KOPT-K1 (cell line): ENCODE results near the gene HSPA14.

ENCODE experiments used
- H3K27ac ChIP-seq: fragments of 200-600 bp; sonication (generic); 2 replicates; pipeline ENCODE4 v1.5.1; 2016; ENCODE audit warnings: antibody characterized with exemption, mild to moderate bottlenecking, low read depth, low read length; ENCODE audit not compliant: poor library complexity, severe bottlenecking
- H3K36me3 ChIP-seq: fragments of 200-600 bp; sonication (generic); 2 replicates; pipeline ENCODE4 v1.5.1; 2017; ENCODE audit warnings: antibody characterized with exemption, mild to moderate bottlenecking, low read length, moderate library complexity; ENCODE audit not compliant: insufficient read depth
- H3K9me3 ChIP-seq: fragments of 200-600 bp; sonication (generic); 2 replicates; pipeline ENCODE4 v1.5.1; 2017; ENCODE audit warnings: antibody characterized with exemption, low read length, mild to moderate bottlenecking; ENCODE audit not compliant: insufficient read depth, poor library complexity, severe bottlenecking

HSPA14 gene

GRCh38 chr10:14822879-14823755 lies 15.0 kb upstream of the HSPA14 start:
- Histone ChIP-seq H3K27ac (no peak overlapping the region), H3K9me3 (no peaks in the 10 kb centered on the region)

DNA sequence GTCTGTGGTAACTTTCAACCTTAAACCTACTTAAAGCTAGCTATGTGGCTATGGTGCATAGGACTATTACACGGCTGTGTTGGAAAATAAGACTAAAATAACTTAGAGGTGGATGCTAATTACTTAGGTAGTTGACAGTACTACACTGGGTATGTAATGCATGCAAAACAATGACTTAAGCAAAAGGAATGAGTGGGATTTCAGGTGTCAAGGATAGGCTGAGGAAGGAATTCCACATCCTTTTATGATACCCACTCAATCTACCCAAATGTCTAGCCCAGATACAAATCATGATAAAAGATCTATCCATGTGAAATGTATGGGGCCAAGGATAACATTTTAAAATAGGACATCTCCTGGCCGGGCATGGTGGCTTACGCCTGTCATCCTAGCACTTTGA lies 14.1 kb upstream of the HSPA14 start:
- no peaks in the 10 kb centered on the region for H3K36me3 ChIP-seq
- H3K27ac ChIP-seq = no peak overlapping the region
- H3K9me3 ChIP-seq = no peaks in the 10 kb centered on the region

More at GRCh38 chr10:14822879-14823755, 15.0 kb upstream of the HSPA14 start:
- no peaks in the 10 kb centered on the region for H3K36me3 ChIP-seq

DNA sequence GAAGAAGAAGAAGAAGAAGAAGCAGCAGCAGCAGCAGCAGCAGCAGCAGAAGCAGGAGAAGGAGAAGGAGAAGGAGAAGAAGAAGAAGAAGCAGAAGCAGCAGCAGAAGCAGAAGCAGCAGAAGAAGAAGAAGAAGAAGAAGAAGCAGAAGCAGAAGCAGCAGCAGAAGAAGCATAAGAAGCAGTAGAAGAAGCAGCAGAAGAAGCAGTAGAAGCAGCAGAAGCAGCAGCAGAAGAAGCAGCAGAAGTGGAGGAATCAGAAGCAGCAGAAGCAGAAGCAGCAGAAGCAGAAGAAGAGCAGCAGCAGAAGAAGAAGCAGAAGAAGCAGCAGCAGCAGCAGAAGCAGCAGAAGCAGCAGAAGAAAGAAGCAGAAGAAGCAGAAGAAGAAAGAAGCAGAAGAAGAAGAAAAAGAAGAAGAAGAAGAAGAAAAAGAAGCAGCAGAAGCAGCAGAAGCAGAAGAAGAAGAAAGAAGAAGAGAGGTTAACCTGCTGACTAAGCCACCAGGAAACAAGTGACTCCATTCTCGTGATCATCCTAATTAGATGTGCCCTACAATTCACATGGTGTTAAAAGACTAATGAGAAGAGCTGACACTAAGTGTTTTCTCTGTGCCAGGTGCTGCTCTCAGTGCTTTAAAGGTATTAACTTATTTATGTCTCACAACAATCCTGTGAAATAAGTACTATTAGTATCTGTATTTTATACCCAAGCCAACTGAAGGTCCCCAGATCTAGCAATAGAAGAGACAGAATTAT lies 11.9 kb upstream of the HSPA14 start:
- Histone ChIP-seq H3K27ac (no peak overlapping the region), H3K36me3 (no peaks in the 10 kb centered on the region), H3K9me3 (no peaks in the 10 kb centered on the region)

GRCh38 chr10:14833106-14833505 lies 5.0 kb upstream of the HSPA14 start:
- Histone ChIP-seq H3K36me3 (no peaks in the 10 kb centered on the region), H3K9me3 (no peaks in the 10 kb centered on the region), H3K27ac (no peak overlapping the region)

- Histone ChIP-seq H3K27ac (no peak overlapping the region), H3K9me3 (no peaks in the 10 kb centered on the region), H3K36me3 (peaks cover 13% of the 10 kb centered on the region)
Measured at GRCh38 chr10:14836208-14836607, 1.9 kb upstream of the HSPA14 start.

- H3K9me3 ChIP-seq = no peaks in the 10 kb centered on the region
- peak overlapping the region; percentile 93 for H3K27ac ChIP-seq
- peaks cover 22% of the 10 kb centered on the region for H3K36me3 ChIP-seq
Measured at GRCh38 chr10:14837003-14837756, 926 bp upstream of the HSPA14 start.

DNA sequence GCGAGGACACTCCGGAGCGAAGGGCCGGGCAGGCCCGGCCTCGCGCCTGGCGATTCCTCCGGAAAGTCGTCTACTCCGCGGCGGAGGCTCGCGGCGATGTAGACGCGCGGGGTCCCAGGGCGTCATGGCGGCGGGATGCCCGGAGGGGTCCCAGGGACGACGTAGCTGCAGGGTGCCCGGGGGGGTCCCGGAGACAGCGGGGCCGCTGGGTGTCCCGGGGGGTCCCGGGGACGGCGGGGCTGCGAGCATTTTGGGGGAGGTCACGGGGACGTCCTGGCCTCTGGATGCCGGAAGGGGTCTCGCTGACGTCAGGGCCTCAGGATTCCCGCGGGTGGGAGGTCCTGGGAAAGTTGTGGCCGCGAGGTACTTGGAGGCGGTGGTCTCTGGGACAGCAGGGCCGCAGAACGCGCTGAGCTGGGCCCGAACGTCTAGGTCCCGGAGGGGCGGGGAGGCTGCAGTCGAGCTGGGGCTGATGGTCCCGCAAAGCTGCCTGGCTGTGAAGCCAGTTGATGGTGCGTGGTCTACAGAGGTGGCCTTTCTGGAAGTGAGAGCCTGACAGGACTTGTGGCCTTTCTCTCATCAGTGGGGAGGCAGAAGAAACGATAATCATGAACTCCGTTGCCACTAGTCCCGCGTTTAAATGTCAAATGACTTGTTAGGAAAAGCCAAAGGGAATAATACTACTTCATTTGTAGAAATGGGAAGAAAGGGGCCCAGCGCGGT lies 637 bp downstream of the HSPA14 start:
- no peaks in the 10 kb centered on the region for H3K9me3 ChIP-seq
- H3K36me3 ChIP-seq = peaks cover 38% of the 10 kb centered on the region
- peak overlapping the region; percentile 93 for H3K27ac ChIP-seq

- no peaks in the 10 kb centered on the region for H3K9me3 ChIP-seq
- peak overlapping the region; percentile 93 for H3K27ac ChIP-seq
- peaks cover 44% of the 10 kb centered on the region for H3K36me3 ChIP-seq
Measured at GRCh38 chr10:14839305-14839695, 1.2 kb downstream of the HSPA14 start.

DNA sequence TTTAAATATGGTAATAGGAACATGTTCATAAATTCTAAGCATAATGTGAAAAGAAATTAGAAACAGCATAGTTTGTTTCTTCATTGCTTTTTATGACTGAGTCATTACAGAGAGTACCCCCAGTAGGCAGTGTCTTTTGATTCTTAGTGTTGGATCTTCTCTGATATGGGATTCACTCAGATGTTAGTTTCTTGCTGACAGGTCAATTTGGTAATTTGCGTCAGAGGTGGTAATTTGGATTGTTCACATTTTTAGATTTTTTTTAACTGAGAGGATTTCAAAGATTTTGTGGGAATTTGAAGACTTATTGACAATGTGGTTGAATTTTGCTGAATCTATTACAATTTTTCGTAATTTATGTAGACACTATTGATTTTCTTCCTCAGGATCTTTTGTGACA lies 2.1 kb downstream of the HSPA14 start:
- no peaks in the 10 kb centered on the region for H3K9me3 ChIP-seq
- no peak overlapping the region for H3K27ac ChIP-seq
- H3K36me3 ChIP-seq = peaks cover 52% of the 10 kb centered on the region

DNA sequence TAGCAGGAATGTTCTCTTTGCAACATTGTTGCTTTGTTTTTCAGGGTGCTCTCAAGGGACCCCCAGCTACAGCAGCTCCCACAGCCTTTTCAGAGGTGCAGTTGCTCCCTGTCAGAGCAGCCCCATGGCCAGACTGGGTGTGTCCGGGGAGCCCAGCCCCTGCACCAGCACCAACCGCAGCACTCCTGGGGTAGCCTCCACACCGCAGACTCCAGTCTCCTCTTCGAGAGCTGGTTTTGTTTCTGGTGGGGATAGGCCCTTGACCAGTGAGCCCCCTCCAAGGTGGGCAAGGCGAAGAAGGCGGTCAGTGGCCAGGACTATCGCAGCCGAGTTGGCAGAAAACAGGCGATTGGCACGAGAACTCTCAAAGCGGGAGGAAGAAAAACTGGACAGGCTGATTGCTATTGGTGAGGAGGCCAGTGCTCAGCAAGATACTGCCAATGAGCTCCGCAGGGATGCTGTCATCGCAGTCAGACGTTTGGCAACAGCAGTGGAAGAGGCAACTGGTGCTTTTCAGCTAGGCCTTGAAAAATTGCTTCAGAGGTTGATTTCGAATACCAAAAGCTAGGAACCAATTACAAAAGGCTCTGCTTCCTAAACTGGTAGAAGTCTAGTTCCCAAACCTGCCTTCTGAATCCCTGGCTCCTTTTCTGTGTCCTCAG lies 5.4 kb downstream of the HSPA14 start:
- H3K36me3 ChIP-seq = peaks cover 81% of the 10 kb centered on the region

GRCh38 chr10:14844948-14845347 lies 6.8 kb downstream of the HSPA14 start:
- Histone ChIP-seq H3K36me3 (peaks cover 93% of the 10 kb centered on the region), H3K27ac (no peak overlapping the region), H3K9me3 (no peaks in the 10 kb centered on the region)

More for the DNA sequence above, 5.4 kb downstream of the HSPA14 start:
- Histone ChIP-seq H3K9me3 (no peaks in the 10 kb centered on the region), H3K27ac (no peak overlapping the region)

DNA sequence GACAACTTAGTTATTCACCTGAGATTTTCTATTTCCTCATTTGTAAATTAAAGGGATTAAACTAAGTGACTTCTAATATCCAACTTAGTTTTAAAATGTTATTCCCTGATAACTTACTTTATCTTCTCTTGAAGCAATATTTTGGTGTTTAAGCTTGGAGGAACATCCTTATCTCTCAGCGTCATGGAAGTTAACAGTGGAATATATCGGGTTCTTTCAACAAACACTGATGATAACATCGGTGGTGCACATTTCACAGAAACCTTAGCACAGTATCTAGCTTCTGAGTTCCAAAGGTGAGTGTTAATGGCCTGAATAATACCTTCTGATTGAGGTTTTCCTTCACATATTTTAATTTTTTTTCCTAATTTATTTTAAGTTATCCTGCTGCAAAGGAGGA lies 14.1 kb downstream of the HSPA14 start:
- H3K27ac ChIP-seq = no peak overlapping the region

GRCh38 chr10:14855453-14855852 lies 17.3 kb downstream of the HSPA14 start:
- H3K27ac ChIP-seq = no peak overlapping the region
- peaks cover 95% of the 10 kb centered on the region for H3K36me3 ChIP-seq
- H3K9me3 ChIP-seq = no peaks in the 10 kb centered on the region

More for the DNA sequence above, 14.1 kb downstream of the HSPA14 start:
- no peaks in the 10 kb centered on the region for H3K9me3 ChIP-seq
- H3K36me3 ChIP-seq = peaks cover 90% of the 10 kb centered on the region

- H3K27ac ChIP-seq = no peak overlapping the region
- peaks cover 82% of the 10 kb centered on the region for H3K36me3 ChIP-seq
- H3K9me3 ChIP-seq = no peaks in the 10 kb centered on the region
Measured at GRCh38 chr10:14858338-14858960, 20.3 kb downstream of the HSPA14 start.
